Breast epithelium (tissue), 3 donors: Measurements from ENCODE around the gene CELF1.

Experiments
- POLR2AphosphoS5 ChIP-seq, 3 donors: sonication (generic); formaldehyde crosslinking; IDR thresholded peaks; one replicate each; pipeline ENCODE4 v1.6.1; 2017; ENCODE audit warnings: antibody characterized with exemption in 3 of 3
- TF ChIP-seq, protein P1 (sequence below), 3 donors: fragments of 450-650 bp; IDR thresholded peaks; one replicate each; pipeline ENCODE4 v1.5.1; 2016 to 2017; ENCODE audit warnings: antibody characterized with exemption in 3 of 3, mild to moderate bottlenecking in 3 of 3, moderate library complexity in 3 of 3

DNA sequence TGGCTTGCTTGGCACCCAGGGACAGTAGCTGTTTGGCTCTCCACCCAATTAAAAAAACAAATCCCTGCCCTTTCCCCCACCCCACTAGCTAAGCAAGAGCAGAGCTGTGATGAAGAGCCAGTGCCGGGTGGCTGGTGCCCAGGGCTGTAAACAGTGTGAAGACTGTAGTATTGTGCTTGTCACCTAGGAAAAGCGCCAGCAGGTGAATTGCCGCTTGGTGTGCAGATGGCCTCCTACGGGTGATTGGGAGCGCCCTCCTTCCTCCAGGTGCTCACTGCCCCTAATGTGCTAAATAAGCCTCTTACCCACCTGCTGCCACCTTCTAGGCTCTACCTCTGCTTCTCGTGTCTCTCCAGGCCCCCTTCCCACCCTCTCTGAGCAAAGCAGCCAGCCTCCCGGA, 85.6 kb downstream of the CELF1 start:
- TF ChIP-seq, protein P1, sequence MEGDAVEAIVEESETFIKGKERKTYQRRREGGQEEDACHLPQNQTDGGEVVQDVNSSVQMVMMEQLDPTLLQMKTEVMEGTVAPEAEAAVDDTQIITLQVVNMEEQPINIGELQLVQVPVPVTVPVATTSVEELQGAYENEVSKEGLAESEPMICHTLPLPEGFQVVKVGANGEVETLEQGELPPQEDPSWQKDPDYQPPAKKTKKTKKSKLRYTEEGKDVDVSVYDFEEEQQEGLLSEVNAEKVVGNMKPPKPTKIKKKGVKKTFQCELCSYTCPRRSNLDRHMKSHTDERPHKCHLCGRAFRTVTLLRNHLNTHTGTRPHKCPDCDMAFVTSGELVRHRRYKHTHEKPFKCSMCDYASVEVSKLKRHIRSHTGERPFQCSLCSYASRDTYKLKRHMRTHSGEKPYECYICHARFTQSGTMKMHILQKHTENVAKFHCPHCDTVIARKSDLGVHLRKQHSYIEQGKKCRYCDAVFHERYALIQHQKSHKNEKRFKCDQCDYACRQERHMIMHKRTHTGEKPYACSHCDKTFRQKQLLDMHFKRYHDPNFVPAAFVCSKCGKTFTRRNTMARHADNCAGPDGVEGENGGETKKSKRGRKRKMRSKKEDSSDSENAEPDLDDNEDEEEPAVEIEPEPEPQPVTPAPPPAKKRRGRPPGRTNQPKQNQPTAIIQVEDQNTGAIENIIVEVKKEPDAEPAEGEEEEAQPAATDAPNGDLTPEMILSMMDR (IDR thresholded peaks at IDR 0.05), result no peak
- TF ChIP-seq POLR2AphosphoS5 (IDR thresholded peaks at IDR 0.05), result no peak
